NCI-H2196 (cell line): ENCODE results near the gene P2RY2.

ENCODE experiments used
- DNase-seq: peaks from one replicate; lab custom pipeline; 2025; ENCODE audit not compliant: unreplicated experiment; lab: John Stamatoyannopoulos, UW

Gene P2RY2

DNA sequence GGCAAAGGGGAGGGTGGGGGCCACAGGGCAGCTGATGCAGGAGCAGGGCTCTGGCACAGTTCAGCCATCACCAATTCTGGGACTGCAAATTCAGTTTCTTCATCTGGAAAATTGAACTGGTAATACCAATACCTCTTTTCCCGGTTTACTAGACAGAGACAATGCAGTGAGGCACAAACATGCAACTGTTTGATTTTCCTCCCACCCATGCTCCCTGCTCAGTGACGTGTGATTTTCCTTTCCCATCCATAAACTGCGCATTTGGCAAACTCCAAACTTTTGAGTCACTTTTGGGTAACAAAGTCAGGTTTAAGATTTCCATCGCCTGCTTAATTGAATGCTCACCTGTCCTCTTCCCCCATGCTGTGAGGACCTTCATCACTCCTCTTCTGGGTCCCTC lies 23.2 kb downstream of the P2RY2 start:
- no peak for DNase-seq

DNA sequence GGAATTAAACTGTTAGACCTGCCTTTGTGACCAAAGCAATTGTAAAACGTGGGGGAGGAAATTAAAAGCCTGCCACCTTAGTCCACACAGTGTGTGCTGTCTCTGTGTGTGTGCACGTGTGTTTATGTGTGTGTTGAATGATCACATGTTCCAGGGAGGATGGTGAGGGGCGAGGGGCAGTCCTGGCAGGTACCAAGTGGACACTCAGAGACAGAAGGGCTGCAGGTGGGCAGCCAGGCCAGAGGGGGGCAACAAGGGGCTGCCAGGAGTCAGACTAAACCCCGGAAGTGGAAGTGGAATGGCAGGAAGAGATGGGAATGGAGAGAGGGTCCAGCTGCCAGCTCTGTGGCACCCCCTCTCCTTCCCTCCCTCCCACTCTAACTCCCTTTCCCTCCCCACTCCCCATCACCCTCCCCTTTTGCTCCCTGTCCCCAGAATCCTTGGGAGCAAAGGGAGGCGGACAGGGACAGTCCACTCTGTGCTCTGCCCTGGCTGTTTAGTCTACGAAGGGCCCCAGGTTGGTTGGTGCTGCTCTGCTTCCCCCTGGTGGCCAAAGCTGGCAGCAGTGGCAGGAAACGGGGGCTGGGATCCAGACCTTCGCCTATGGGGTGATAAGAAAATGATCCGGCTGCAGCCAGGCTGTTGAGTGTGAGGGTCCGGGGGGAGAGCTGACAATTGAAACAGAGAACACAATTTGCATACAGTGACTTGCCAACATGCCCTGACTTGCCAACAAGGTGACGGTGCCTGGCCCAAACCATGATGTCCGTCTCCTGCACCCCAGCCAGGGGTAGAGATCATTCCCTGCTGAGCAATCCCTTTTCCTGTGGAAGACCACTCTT lies 24.4 kb downstream of the P2RY2 start:
- peak; percentile 56 for DNase-seq

DNA sequence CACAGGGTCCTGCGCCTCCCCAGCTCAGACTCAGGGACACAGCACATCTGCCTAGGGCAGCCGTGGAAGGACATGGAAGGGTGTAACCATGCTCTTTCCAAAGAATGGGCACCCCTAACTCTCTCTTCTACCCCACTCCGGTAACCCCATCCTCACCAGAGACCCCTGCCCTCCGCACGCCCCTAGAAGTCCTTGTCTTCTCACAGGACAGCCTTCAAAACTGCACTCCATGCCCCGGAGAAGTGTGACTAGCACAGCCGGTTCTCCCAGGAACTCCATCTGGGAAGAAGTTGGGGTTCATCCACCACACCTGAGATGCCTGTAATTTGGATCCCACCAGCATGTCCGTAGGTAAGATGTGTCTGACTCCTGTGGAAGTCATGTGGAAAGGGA lies 25.0 kb downstream of the P2RY2 start:
- DNase-seq: no peak

DNA sequence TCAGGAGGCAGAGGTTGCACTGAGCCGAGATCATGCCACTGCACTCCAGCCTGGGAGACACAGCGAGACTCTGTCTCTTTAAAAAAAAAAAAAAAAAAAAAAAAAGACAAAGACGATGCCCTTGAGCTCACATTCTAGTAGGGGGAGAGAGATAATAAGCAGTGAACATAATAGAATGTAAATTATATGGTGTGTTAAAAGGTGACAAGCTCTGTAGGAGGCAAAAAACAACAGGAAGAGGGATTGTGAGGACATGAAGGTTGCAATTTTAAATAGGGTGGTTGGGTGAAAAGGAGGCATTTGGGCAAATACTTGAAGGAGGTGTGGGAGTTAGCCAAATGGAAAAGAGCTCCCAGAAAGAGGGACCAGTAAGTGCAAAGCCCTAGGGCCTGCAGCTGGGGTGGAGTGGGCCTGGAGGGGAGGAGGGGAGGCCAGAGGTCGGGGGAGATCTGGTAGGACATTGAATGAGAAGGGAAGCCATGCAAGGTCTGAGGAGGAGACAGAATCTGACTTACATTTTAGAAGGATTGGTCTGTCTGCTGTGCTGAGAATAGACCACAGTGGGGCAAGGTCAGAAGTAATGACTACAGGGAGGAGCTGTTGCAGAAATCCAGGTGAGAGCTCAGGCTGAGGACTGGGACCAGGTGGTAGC lies 26.6 kb downstream of the P2RY2 start:
- DNase-seq: no peak

DNA sequence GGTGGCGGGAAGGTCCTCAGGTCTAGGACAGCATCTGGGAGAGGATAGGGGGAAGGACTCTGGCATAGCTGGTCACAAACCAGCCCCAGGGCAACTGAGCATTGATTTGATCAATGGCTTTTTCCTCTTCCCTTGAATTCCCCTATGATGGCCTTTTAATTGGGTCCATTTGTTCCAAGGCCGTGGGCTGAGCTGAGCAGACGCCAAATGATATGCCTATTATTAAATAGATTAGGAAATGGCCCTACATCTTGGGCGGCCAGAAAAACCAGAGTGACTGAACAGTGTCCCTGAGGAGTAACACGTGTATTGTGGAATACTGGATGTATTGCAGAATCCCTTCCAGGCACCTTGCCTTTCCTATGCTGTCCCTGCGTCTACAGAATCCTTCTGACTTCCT lies 27.4 kb downstream of the P2RY2 start:
- no peak for DNase-seq

DNA sequence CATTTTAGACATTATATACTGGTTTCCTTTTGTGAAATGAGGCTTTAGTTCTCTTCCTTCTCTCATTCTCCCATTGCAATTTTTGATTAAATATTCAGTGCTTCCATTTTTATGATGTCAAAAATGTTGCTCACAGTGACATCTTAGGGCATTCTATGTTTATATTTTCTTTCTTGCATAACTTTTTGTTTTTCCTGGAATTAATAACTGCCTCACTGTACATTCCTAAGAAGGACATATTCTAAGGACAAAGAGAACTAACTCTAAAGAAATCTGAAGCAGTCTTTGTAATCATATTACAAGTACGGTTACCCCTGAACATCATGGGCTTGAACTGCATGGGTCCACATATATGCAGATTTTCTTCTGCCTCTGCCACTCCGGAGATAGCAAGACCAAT lies 28.2 kb downstream of the P2RY2 start:
- no peak for DNase-seq

DNA sequence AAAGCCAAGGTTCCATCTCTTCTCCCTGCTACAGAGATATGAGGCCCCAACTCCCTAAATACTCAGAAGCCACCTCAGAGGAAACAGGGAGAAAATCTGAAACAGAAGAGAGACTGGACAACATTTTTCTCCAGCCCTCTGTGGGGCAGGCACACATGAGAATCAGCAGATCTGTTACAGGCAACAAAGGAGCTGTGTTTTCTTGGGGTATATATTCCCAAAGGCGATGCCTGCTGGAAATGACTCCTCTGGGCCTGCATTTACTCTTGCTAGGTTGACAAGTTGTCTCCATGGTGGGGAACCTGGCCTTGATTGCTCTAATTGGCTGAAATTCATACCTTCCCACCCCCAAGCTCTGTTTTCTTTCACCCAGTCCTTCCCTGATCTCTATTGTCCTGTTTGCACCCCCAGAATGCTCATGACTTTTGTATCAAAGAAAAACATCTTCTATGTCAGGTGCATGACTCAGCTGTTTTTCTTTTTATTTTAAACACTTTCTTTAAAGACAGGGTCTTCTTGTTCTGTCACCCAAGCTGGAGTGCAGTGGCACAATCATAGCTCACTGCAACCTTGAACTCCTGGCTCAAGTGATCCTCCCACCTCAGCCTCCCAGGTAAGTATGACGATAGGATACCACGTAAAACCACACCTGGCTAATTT lies 30.6 kb downstream of the P2RY2 start:
- no peak for DNase-seq

DNA sequence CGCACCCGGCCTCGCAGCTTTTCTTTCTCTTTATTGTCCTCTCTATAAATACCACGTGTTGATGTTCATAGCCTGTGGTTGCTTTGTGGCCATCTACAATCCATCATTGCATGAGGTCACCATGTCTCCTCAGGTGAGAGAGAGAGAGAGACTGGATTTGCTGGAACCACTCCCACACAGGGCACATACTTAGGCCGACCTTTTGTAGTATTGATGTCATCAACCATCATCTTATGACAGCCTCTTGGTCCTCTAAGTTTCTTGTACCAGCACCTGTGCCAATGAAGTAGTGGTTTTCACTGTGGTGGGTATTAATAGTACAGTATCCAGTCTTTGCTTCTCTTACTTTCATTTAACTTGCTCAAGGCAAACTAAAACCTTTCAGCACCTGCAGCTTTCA lies 31.2 kb downstream of the P2RY2 start:
- DNase-seq: no peak

DNA sequence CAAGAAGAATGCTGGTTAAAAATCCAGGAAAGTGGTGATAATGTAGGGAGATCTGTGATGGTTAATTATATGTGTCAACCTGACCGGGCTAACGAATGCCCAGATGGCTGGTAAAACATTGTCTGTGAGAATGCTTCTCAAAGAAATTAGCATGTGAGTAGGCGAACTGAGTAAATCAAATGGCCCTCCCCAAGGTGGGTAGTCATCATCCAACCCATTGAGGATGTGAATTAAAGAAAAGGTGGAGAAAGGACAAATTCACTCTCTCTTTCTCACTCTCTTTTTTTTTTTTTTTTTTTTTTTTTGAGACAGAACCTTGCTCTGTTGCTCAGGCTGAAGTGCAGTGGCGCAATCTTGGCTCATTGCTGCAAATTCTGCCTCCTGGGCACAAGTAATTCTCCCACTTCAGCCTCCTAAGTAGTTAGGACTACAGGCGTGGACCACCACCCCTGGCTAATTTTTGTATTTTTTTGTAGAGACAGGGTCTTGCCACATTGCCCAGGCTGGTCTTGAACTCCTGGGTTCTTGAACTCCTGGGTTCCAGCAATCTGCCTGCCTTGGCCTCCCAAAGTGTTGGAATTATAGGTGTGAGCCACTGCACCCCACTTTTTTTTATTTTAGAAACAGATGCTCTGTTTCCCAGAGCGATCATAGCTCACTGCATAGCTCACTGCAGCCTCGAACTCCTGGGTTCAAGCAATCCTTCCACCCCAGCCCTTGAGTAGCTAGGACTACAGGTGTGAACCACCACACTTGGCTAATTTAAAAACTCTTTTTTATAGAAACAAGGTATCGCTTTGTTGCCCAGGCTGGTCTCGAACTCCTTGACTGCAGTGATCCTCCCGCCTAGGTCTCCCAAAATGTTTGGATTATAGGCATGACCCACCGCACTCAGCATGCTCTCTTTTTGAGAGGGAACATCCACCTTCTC lies 32.0 kb downstream of the P2RY2 start:
- DNase-seq: no peak

DNA sequence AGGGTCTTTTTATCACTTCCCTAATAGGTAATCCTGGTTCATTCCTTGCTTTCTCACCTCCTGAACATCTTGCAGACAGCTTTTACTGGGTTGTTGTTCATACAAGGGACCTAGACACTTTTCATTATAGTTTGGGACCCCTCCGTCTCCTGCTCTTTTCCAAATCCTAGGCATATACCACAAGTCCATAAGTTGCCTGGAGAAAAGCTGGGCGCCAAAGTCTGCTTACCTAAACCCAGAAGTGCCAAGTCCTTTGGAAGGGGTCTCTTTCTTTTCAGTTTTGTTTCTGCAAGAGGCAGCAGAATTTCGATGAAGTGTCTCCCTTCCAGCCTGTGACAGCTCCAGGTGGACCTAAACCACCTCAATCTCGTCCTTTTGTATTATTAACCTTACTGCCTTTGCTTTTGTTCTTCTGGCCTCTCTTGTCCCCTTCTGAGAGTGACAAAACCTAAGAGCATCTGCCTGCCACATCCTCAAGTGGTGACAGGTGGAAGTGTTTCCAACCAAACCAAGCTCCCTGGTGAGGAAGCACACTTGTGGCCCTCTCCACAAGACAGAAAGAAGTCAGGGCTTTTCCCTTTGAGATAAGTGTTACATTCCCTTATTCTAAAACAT lies 34.6 kb downstream of the P2RY2 start:
- DNase-seq: no peak

DNA sequence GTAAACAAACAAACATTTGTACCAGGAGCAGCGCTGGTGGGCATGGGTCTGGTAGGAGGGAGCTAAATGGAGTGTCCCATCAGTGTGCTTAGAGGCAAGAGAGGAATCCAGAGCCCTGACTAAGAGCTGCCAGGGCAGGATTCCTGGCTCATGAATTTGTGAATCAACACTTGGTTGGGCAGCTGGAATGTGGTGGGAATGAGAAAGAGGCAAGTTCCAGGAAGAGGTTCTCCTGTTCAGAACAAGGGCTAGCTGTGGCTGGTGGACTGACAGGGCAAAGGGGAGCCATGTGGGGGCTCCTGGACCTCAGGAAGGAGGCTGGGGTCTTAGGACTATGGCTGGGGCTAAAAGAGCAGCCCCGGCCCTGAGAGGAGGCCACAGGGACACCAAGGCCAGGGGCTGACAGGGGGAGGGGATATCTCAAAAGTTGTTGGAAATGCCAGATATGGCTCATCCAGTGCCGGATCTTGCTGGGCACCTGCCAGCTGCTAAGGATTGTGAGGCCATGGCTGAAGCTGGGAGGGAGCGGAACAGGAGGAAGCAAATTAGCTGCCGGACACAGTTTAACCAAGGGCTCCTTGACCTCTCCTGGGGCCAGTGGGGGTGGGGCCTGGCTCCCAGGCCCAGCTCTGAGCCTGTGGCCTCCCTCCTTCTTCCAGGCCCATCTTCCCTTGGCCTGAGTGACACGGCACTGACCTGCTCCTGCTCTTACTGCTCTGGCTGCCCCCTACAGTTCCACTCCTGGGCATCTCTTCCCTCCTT lies 39.4 kb downstream of the P2RY2 start:
- DNase-seq: no peak

DNA sequence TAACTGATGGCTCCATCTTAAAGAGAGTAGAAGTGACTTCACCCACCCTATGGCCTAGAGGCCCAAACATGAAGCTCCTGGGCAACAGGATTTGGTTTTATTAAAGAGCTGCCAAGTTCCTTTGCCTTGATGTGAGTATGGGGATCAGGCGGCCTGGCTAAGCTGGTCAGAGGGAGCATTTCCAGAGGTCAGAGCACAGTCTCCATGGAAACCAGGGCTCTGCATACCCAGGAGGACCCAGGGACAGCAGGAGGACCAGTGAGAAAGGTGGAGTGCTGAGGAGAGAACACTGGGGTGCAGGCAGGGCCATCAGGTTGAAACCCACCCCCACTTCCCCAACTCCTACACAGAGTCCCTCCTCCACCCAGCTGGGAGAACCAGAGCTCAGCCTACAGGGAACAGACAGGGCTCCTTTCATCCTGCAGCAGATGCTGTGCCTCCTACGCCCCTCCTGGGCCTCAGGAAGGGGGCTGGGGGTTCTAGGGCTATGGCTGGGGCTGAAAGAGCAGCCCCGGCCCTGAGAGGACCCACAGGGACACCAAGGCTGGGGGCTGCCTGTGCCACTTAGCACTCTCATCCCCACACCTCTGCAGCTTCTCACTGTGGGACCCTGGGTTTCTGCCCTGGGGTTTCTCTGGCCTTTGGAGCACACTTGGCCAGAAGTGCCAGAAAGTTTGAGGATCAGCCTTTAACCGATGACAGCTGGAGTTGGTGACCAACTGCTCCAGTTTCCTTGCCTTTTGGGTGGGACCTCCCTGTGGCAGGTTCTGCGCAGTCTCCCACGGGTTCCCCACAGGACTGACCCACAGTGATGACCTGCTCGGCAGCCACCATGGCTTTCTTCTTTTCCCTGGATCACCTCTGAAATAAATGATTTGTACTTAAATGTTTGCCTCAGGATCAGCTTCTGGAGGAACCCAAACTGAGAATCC lies 40.3 kb downstream of the P2RY2 start:
- no peak for DNase-seq

DNA sequence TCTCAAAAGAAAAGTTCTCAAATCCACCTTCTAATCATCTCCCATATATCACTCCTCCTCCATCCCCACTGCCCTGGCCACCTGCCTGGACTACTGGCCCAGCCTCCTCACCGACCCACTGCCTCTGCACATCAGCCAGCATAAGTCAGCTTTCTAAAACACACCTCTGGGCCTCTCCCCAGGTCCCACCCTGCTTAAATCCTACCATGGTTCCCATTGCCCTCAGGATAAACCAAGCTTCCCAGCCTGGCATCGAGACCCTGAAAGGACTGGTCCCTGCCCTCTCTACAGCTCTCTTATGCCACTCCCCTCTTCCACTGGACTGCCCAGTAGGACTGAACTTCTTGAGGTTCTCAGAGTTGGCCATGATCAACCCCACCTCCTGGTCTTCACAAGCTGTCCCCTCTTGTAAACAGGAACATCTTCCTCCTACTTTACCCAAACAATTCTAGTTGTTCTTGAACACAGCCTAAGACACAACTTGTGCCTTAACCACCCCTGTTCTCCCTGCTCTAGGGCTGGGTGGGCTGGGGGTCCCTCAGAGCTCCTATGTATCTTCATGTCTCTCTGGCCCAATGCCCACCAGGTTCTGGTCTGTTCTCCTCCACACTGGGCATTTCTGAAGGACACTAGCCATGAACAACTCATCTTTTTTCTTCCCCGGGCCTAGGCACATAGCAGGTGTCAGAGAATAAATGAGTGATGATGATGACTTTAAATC lies 41.5 kb downstream of the P2RY2 start:
- DNase-seq: no peak

DNA sequence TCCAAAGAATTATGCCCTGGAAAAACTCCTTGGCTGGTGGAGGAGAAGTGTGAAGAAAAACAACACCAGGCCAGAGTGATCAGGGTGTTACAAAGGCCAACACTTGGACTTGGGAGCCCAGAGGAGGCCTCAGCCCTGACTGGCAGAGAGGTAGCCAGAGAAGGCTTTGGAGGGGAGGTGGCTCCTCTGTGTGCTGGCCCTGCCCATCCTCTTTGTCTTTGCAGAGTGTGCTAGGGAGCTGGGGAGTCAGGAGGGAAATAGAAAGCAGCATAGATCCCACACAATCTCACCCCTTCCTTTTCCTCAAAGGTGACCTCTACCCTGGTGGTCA lies 42.0 kb downstream of the P2RY2 start:
- DNase-seq: no peak

DNA sequence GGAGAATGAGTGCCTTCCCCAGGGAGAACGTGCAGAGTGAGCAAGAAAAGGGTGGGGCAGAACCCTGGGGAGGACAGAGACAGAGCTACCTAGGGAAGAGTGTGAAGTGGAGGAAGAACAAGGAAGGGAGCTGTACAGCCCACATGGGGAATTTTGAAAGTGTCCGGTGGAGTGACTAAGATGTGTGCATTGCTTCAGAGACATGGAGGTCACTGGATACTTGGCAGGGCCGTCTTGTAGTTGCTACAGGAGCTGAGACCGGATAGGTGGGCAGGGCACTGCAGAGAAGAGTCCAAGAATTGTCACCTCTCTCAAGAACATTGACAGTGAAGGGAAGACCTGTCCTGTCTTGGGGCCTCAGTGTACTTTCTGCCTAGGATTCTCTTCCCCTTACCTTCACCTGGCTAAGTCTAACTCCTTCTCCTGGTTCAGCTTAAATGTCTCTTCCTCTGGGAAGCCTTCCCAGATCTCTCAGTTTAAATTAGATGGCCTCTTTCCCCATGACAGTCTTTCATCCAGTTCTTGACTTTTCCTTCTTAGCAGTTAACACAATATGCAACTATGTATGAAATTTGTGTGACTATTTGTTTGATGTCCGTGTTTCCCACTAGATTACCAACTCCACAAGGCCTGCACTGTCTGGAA lies 44.9 kb downstream of the P2RY2 start:
- no peak for DNase-seq

DNA sequence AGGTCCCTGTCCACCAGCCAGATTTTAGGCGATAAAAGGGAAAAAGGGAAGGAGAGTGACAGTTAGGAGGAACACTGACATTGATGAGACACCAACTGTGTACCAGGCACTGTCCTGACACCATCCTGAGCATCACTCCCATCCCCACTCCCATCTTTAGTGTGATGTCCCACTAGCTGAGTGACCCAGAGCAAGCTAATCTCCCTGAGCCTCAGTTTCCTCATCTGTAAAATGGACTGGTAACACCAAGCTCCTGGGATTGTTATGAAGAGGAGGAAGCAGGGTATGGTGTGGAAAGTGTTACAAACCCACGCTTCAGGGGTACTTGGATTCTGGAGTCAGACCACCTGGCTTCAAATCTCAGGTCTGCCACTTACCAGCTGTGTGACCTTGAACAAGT lies 45.6 kb downstream of the P2RY2 start:
- DNase-seq: no peak

DNA sequence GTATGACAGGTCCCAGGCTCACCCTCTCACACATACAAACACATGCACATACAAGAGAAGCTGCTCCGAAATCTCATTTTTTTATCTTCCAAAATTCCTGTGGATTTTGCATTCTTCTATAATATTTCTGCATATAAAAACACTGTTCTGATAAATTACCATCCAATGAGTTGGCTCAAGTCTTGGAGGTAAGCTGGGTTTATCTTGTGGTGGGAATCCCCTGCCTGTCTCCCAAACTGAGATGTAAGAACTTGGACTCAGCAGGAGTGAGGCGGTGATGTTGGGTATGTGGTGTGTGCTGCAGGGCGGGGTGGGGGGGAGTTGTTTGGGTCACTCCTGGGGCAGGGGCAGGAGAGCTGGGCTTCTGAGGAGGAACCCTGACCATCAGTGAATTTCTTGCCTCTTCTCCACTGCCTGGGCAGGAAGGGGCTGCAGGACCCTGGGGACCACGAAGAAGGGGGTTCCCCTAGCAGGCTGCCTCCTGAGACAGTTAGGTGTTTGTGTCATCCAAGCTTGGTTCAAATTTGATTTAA lies 47.3 kb downstream of the P2RY2 start:
- no peak for DNase-seq
